Neural cell (in vitro differentiated cells): ENCODE data around the gene DUS2. TPM values are rescaled to one million over a fixed set of nuclear protein-coding genes. Genes with fewer than 3 reads are reported as not detected.

Experiments used
- H2AFZ ChIP-seq: fragments of 200-600, 300-800 bp; sonication (generic), shearing (Covaris generic); 2 replicates; pipeline ENCODE4 v1.6.0; 2014; ENCODE audit warnings: low read depth, mild to moderate bottlenecking, antibody characterized with exemption, low read length, moderate library complexity
- H3F3A ChIP-seq: fragments of 200-600 bp; shearing (Covaris generic); 2 replicates; pipeline ENCODE4 v1.6.1; 2016; ENCODE audit warnings: mild to moderate bottlenecking, moderate library complexity, mixed read lengths, antibody characterized with exemption, low read length; ENCODE audit not compliant: insufficient read depth, poor library complexity, severe bottlenecking
- H3K27ac ChIP-seq: fragments of 200-600, 300-800 bp; sonication (generic), shearing (Covaris generic); 2 replicates; pipeline ENCODE4 v1.5.1; 2014; ENCODE audit warnings: mild to moderate bottlenecking, low read length, moderate library complexity
- H3K27me3 ChIP-seq: fragments of 300-800, 200-600 bp; sonication (generic), shearing (Covaris generic); 2 replicates; pipeline ENCODE4 v1.6.0; 2014; ENCODE audit warnings: mild to moderate bottlenecking, low read depth, low read length, moderate library complexity; ENCODE audit not compliant: insufficient read depth
- H3K36me3 ChIP-seq: fragments of 300-800, 200-600 bp; sonication (generic), shearing (Covaris generic); 2 replicates; pipeline ENCODE4 v1.5.1; 2014; ENCODE audit warnings: mild to moderate bottlenecking, antibody characterized with exemption, low read length, moderate library complexity; ENCODE audit not compliant: insufficient read depth
- H3K4me2 ChIP-seq: fragments of 300-800, 200-600 bp; sonication (generic), shearing (Covaris generic); 2 replicates; pipeline ENCODE4 v1.6.0; 2014; ENCODE audit warnings: mild to moderate bottlenecking, low read length
- H3K4me3 ChIP-seq: fragments of 300-800, 200-600 bp; sonication (generic), shearing (Covaris generic); 2 replicates; pipeline ENCODE4 v1.5.1; 2014; ENCODE audit warnings: mild to moderate bottlenecking, low read length, moderate library complexity
- H3K79me2 ChIP-seq: fragments of 200-600 bp; shearing (Covaris generic); replicated peaks from 2 replicates; pipeline ENCODE4 v1.6.0; 2014; ENCODE audit warnings: mild to moderate bottlenecking, low read length, moderate library complexity; ENCODE audit not compliant: insufficient read depth
- H3K9ac ChIP-seq: fragments of 300-800, 200-600 bp; sonication (generic), shearing (Covaris generic); 2 replicates; pipeline ENCODE4 v1.6.1; 2016; ENCODE audit warnings: mild to moderate bottlenecking, low read length, mixed read lengths
- H3K9me2 ChIP-seq: fragments of 200-600 bp; shearing (Covaris generic); 2 replicates; pipeline ENCODE4 v1.6.1; 2016; ENCODE audit warnings: mild to moderate bottlenecking, low read length, mixed read lengths; ENCODE audit not compliant: insufficient read depth
- H3K9me3 ChIP-seq: fragments of 200-600, 300-800 bp; sonication (generic), shearing (Covaris generic); 2 replicates; pipeline ENCODE4 v1.6.1; 2016; ENCODE audit warnings: mild to moderate bottlenecking, mixed run types, low read length, moderate library complexity, mixed read lengths
- H4K20me1 ChIP-seq: fragments of 200-600 bp; shearing (Covaris generic); 2 replicates; pipeline ENCODE4 v1.6.1; 2016; ENCODE audit warnings: mild to moderate bottlenecking, mixed run types; ENCODE audit not compliant: insufficient read depth
- CTCF ChIP-seq: fragments of 450-650 bp; IDR thresholded peaks from 2 replicates; pipeline ENCODE4 v1.5.1; 2014; ENCODE audit warnings: antibody characterized with exemption, mild to moderate bottlenecking, moderate library complexity; ENCODE audit not compliant: poor library complexity, severe bottlenecking
- EP300 ChIP-seq: fragments of 450-650 bp; conservative IDR thresholded peaks from 2 replicates; pipeline ENCODE4 v1.6.1; 2014; ENCODE audit warnings: antibody characterized with exemption, mild to moderate bottlenecking, moderate library complexity; ENCODE audit not compliant: poor library complexity, severe bottlenecking
- EZH2 ChIP-seq: fragments of 200-600, 300-800 bp; shearing (Covaris generic), sonication (generic); IDR thresholded peaks from 2 replicates; pipeline ENCODE4 v1.6.1; 2014; ENCODE audit warnings: antibody characterized with exemption, low read length, borderline replicate concordance, mild to moderate bottlenecking; ENCODE audit not compliant: insufficient read depth, poor library complexity, severe bottlenecking
- MXI1 ChIP-seq: fragments of 450-650 bp; conservative IDR thresholded peaks from 2 replicates; pipeline ENCODE4 v1.6.1; 2014; ENCODE audit warnings: antibody characterized with exemption, mild to moderate bottlenecking; ENCODE audit not compliant: poor library complexity, severe bottlenecking
- POLR2AphosphoS5 ChIP-seq: IDR thresholded peaks from 2 replicates; pipeline ENCODE4 v1.6.1; 2012
- RAD21 ChIP-seq: fragments of 450-650 bp; conservative IDR thresholded peaks from 2 replicates; pipeline ENCODE4 v1.6.1; 2014; ENCODE audit warnings: antibody characterized with exemption, mild to moderate bottlenecking, moderate library complexity
- REST ChIP-seq: IDR thresholded peaks from 2 replicates; pipeline ENCODE4 v1.6.1; 2012; ENCODE audit warnings: borderline replicate concordance
- SMC3 ChIP-seq: fragments of 450-650 bp; conservative IDR thresholded peaks from 2 replicates; pipeline ENCODE4 v1.6.1; 2014; ENCODE audit warnings: antibody characterized with exemption, mild to moderate bottlenecking, moderate library complexity; ENCODE audit not compliant: poor library complexity
- TAF1 ChIP-seq: IDR thresholded peaks from 2 replicates; pipeline ENCODE4 v1.6.1; 2012; ENCODE audit warnings: low read depth
- polyA plus RNA-seq: library from polyadenylated mRNA; depleted of rRNA; stranded (reverse); fragments of >200 nt; gene quantifications from 2 replicates; pipeline ENCODE4 v1.2.3, GENCODE V29; 2014

DUS2 gene
- polyA plus RNA-seq, 1 donor from 2014 or later: 22.4 TPM

GRCh38 chr16:68040506-68041288 is 17.6 kb downstream of the DUS2 start:
- Histone ChIP-seq H3K27me3 (no peaks in the 10 kb centered on the region), H3K79me2 (no peaks in the 10 kb centered on the region), H3K9me3 (no peaks in the 10 kb centered on the region), H3K27ac (no peak overlapping the region), H4K20me1 (no peaks in the 10 kb centered on the region), H3K9me2 (no peaks in the 10 kb centered on the region), H3K4me3 (no peak overlapping the region), H3F3A (no peaks in the 10 kb centered on the region), H3K9ac (no peak overlapping the region), H3K36me3 (no peaks in the 10 kb centered on the region), H3K4me2 (no peak overlapping the region), H2AFZ (no peak overlapping the region)
- TF ChIP-seq RAD21 (peak; percentile 77), TAF1 (no peak), SMC3 (peak; percentile 80), POLR2AphosphoS5 (no peak), REST (no peak), EZH2 (no peak), MXI1 (no peak), CTCF (peak; percentile 77), EP300 (no peak)

GRCh38 chr16:68041783-68042182 is 18.7 kb downstream of the DUS2 start:
- Histone ChIP-seq H3K27ac (no peak overlapping the region), H3K27me3 (no peaks in the 10 kb centered on the region)

More at GRCh38 chr16:68041783-68042182, 18.7 kb downstream of the DUS2 start:
- Histone ChIP-seq H3K4me2 (no peak overlapping the region), H3K79me2 (no peaks in the 10 kb centered on the region), H4K20me1 (no peaks in the 10 kb centered on the region), H3K36me3 (no peaks in the 10 kb centered on the region), H2AFZ (no peak overlapping the region), H3K9me2 (no peaks in the 10 kb centered on the region), H3K4me3 (no peak overlapping the region), H3K9me3 (no peaks in the 10 kb centered on the region), H3K9ac (no peak overlapping the region), H3F3A (no peaks in the 10 kb centered on the region)
- TF ChIP-seq EZH2: no peak
- TF ChIP-seq TAF1: no peak
- no peak for TF ChIP-seq POLR2AphosphoS5
- no peak for TF ChIP-seq CTCF
- TF ChIP-seq MXI1: no peak
- TF ChIP-seq REST: no peak
- TF ChIP-seq RAD21: no peak
- no peak for TF ChIP-seq EP300
- no peak for TF ChIP-seq SMC3
